ENCODE measurements around the gene PRKCE. TPM values are rescaled to one million over a fixed set of nuclear protein-coding genes. Genes with fewer than 3 reads are reported as not detected.

PRKCE gene
- polyA plus RNA-seq, 1 of the 3 experiments (the other 2 are of a cell fraction), result 16.3 TPM

DNA sequence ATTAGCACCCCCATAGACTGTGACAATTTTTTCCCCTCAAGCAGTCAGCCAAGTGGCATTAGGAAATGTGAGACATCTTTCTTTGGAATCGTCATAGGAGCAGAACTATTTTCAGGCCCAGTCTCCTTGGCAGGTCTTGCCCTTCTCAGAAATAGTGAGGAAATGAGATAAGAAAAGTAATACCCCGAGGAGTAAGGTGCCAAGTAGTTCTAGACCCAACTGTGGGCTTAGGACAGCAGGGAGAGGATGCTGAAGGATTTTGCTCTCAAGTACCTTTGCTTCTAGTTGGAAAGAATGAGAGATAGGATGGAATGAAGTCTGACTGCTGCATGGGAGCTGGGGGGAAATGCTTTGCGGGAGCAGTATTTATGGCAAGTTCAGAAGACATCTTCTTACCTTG lies 31.8 kb downstream of the PRKCE start:
- peaks cover 8 to 25% of the 10 kb centered on the region in 2 experiments for H3K4me1 ChIP-seq (ENCODE audit: control insufficient read depth in 1 of 2, insufficient read depth in 2 of 2, low read depth in 1 of 2, low read length in 1 of 2)
- H3F3A ChIP-seq (replicated peaks; ENCODE audit: insufficient read depth), result peaks cover 4% of the 10 kb centered on the region
- WGBS (ENCODE audit: low lambda C conversion rate), result 82% methylated on average over 3 of the region's 3 CpGs

DNA sequence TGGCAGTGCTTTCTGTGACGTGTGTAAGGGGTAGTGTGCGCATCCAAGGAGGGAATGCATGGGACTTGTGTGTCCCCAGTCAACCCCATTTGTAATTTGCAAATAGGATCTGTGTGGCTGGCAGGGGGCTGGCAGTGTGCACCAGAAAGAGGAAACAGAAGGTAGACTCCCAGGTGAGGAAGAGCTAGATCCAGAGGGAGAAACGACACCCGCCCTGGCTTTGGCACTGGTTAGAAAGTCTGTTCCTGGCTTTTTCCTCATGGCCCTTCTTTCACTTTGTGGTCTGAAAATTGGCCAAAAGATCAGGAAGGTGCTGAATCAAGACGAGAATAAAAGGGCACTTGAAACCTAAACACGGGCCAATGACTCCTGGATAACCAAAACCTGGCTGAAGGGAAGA lies 33.3 kb downstream of the PRKCE start:
- no peak for DNase-seq
- no peaks in the 10 kb centered on the region; the same call in 1 of the 2 replicates for H3K79me2 ChIP-seq (ENCODE audit: insufficient read depth)
- no peaks in the 10 kb centered on the region for H3K27me3 ChIP-seq (ENCODE audit: insufficient read depth)
- ChIA-PET CTCF (interaction anchor here (1.3 to 1.9 kb wide), 2 partner anchors 13 to 94 kb away, joined by 3 to 13 read pairs; no protein-coding TSS in a partner anchor), POLR2A (no interaction called here)
- H3K9ac ChIP-seq, result no peak overlapping the region
- no peak overlapping the region for H3K27ac ChIP-seq (ENCODE audit: low read depth in 2 of 2, low read length in 1 of 2)
- H3K4me1 ChIP-seq (ENCODE audit: control insufficient read depth in 1 of 2, insufficient read depth in 2 of 2, low read depth in 1 of 2, low read length in 1 of 2), result peaks cover 8 to 25% of the 10 kb centered on the region in 2 experiments
- 95% methylated on average over 6 of the region's 6 CpGs for WGBS (ENCODE audit: low lambda C conversion rate)
- H3K4me2 ChIP-seq, result no peak overlapping the region
- H3K9me2 ChIP-seq, result no peaks in the 10 kb centered on the region
- H3F3A ChIP-seq (replicated peaks; ENCODE audit: insufficient read depth), result peaks cover 4% of the 10 kb centered on the region
- TF ChIP-seq EZH2phosphoT487 (IDR thresholded peaks at IDR 0.05; ENCODE audit: borderline replicate concordance, low read depth) (no peak), TCF12 (IDR thresholded peaks at IDR 0.05) (no peak), MEF2A (IDR thresholded peaks at IDR 0.05; ENCODE audit: borderline replicate concordance, low read depth) (no peak), FOXM1 (IDR thresholded peaks at IDR 0.05; ENCODE audit: low read depth) (no peak), FOSL2 (IDR thresholded peaks at IDR 0.05; ENCODE audit: borderline replicate concordance, low read depth) (no peak), SMC3 (IDR thresholded peaks at IDR 0.05; ENCODE audit: low read depth, low read length) (no peak), ELF1 (IDR thresholded peaks at IDR 0.05) (no peak), RFX5 (IDR thresholded peaks at IDR 0.05; ENCODE audit: low read length) (no peak), NFIC (IDR thresholded peaks at IDR 0.05; ENCODE audit: borderline replicate concordance) (no peak), CHD2 (IDR thresholded peaks at IDR 0.05; ENCODE audit: low read length, partially characterized antibody) (no peak), EP300 (IDR thresholded peaks at IDR 0.05; ENCODE audit: borderline replicate concordance in 1 of 2, low read depth in 1 of 2, low read length in 1 of 2) (no peak), MXI1 (IDR thresholded peaks at IDR 0.05; ENCODE audit: low read depth, low read length) (no peak), GABPA (IDR thresholded peaks at IDR 0.05; ENCODE audit: low read depth) (no peak)
- TF ChIP-seq, protein P1, sequence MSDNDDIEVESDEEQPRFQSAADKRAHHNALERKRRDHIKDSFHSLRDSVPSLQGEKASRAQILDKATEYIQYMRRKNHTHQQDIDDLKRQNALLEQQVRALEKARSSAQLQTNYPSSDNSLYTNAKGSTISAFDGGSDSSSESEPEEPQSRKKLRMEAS (IDR thresholded peaks at IDR 0.05; ENCODE audit: low read depth), result no peak
- TF ChIP-seq, protein P2, sequence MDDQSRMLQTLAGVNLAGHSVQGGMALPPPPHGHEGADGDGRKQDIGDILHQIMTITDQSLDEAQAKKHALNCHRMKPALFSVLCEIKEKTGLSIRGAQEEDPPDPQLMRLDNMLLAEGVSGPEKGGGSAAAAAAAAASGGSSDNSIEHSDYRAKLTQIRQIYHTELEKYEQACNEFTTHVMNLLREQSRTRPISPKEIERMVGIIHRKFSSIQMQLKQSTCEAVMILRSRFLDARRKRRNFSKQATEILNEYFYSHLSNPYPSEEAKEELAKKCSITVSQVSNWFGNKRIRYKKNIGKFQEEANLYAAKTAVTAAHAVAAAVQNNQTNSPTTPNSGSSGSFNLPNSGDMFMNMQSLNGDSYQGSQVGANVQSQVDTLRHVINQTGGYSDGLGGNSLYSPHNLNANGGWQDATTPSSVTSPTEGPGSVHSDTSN (IDR thresholded peaks at IDR 0.05), result no peak
- TF ChIP-seq, protein P3, sequence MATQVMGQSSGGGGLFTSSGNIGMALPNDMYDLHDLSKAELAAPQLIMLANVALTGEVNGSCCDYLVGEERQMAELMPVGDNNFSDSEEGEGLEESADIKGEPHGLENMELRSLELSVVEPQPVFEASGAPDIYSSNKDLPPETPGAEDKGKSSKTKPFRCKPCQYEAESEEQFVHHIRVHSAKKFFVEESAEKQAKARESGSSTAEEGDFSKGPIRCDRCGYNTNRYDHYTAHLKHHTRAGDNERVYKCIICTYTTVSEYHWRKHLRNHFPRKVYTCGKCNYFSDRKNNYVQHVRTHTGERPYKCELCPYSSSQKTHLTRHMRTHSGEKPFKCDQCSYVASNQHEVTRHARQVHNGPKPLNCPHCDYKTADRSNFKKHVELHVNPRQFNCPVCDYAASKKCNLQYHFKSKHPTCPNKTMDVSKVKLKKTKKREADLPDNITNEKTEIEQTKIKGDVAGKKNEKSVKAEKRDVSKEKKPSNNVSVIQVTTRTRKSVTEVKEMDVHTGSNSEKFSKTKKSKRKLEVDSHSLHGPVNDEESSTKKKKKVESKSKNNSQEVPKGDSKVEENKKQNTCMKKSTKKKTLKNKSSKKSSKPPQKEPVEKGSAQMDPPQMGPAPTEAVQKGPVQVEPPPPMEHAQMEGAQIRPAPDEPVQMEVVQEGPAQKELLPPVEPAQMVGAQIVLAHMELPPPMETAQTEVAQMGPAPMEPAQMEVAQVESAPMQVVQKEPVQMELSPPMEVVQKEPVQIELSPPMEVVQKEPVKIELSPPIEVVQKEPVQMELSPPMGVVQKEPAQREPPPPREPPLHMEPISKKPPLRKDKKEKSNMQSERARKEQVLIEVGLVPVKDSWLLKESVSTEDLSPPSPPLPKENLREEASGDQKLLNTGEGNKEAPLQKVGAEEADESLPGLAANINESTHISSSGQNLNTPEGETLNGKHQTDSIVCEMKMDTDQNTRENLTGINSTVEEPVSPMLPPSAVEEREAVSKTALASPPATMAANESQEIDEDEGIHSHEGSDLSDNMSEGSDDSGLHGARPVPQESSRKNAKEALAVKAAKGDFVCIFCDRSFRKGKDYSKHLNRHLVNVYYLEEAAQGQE (IDR thresholded peaks at IDR 0.05; ENCODE audit: low read depth, low read length), result no peak
- no peak overlapping the region for H2AFZ ChIP-seq (ENCODE audit: low read depth)
- H3K4me3 ChIP-seq (ENCODE audit: low read depth in 2 of 2, low read length in 1 of 2), result no peak overlapping the region
- no peaks in the 10 kb centered on the region for H3K9me3 ChIP-seq
- H3K36me3 ChIP-seq (replicated peaks in 1 of 2; ENCODE audit: control insufficient read depth in 1 of 2, insufficient read depth in 2 of 2, low read length in 1 of 2), result no peaks in the 10 kb centered on the region
- H4K20me1 ChIP-seq (ENCODE audit: insufficient read depth), result no peaks in the 10 kb centered on the region

More for the DNA sequence above, 31.8 kb downstream of the PRKCE start:
- Histone ChIP-seq H3K27ac (ENCODE audit: low read depth in 2 of 2, low read length in 1 of 2) (no peak overlapping the region), H3K9me2 (no peaks in the 10 kb centered on the region), H3K36me3 (replicated peaks in 1 of 2; ENCODE audit: control insufficient read depth in 1 of 2, insufficient read depth in 2 of 2, low read length in 1 of 2) (no peaks in the 10 kb centered on the region), H3K79me2 (ENCODE audit: insufficient read depth) (no peaks in the 10 kb centered on the region; the same call in 1 of the 2 replicates), H3K4me3 (ENCODE audit: low read depth in 2 of 2, low read length in 1 of 2) (no peak overlapping the region), H4K20me1 (ENCODE audit: insufficient read depth) (no peaks in the 10 kb centered on the region), H3K9me3 (no peaks in the 10 kb centered on the region), H3K4me2 (no peak overlapping the region), H3K27me3 (ENCODE audit: insufficient read depth) (no peaks in the 10 kb centered on the region), H2AFZ (ENCODE audit: low read depth) (no peak overlapping the region), H3K9ac (no peak overlapping the region)
- DNase-seq, result no peak
- TF ChIP-seq NRF1 (IDR thresholded peaks at IDR 0.05; ENCODE audit: low read depth, low read length) (no peak), JUND (IDR thresholded peaks at IDR 0.05) (no peak), ELF1 (IDR thresholded peaks at IDR 0.05) (no peak), GATA2 (CRISPR knock-in tag; IDR thresholded peaks at IDR 0.05) (no peak), POLR2AphosphoS5 (IDR thresholded peaks at IDR 0.05; ENCODE audit: low read depth, low read length) (no peak), FOXJ3 (CRISPR knock-in tag; IDR thresholded peaks at IDR 0.05) (no peak)
- TF ChIP-seq, protein P2 (IDR thresholded peaks at IDR 0.05), result no peak
- TF ChIP-seq, protein P4, sequence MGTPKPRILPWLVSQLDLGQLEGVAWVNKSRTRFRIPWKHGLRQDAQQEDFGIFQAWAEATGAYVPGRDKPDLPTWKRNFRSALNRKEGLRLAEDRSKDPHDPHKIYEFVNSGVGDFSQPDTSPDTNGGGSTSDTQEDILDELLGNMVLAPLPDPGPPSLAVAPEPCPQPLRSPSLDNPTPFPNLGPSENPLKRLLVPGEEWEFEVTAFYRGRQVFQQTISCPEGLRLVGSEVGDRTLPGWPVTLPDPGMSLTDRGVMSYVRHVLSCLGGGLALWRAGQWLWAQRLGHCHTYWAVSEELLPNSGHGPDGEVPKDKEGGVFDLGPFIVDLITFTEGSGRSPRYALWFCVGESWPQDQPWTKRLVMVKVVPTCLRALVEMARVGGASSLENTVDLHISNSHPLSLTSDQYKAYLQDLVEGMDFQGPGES (IDR thresholded peaks at IDR 0.05; ENCODE audit: low read depth, low read length), result no peak
- CTCF ChIA-PET, result interaction anchor here (0.8 to 1.2 kb wide), 4 partner anchors 9 to 202 kb away, joined by 3 to 4 read pairs (median 3); no protein-coding TSS in a partner anchor
- POLR2A ChIA-PET, result no interaction called here

Data from SK-N-SH (cell line).